Fibroblast of pulmonary artery (primary cell): ENCODE data around the gene CAMTA1.

Source experiments
- DNase-seq: peaks from one replicate; pipeline ENCODE4 v3.0.0-alpha.2; 2010; ENCODE audit warnings: low read depth
- H3K4me3 ChIP-seq: replicated peaks from 2 replicates; pipeline ENCODE4 v1.5.1; 2011; ENCODE audit warnings: low read depth, mild to moderate bottlenecking, control low read depth, low read length, moderate library complexity
- CTCF ChIP-seq: IDR thresholded peaks from 2 replicates; pipeline ENCODE4 v1.5.1; 2011; ENCODE audit warnings: mild to moderate bottlenecking, control low read depth, low read length, inconsistent platforms; ENCODE audit errors: missing control alignments

CAMTA1 gene

GRCh38 chr1:6890686-6891085 is 105.4 kb downstream of the CAMTA1 start:
- TF ChIP-seq CTCF = no peak
- no peak overlapping the region for H3K4me3 ChIP-seq
- no peak for DNase-seq

- TF ChIP-seq CTCF = no peak
- DNase-seq = no peak
- H3K4me3 ChIP-seq = no peak overlapping the region
Measured at GRCh38 chr1:6891781-6892579, 106.7 kb downstream of the CAMTA1 start.

- no peak for TF ChIP-seq CTCF
Measured at GRCh38 chr1:6893388-6893787, 108.1 kb downstream of the CAMTA1 start.

GRCh38 chr1:6897138-6897537 is 111.9 kb downstream of the CAMTA1 start:
- no peak for TF ChIP-seq CTCF
- DNase-seq = no peak
- no peak overlapping the region for H3K4me3 ChIP-seq

More at GRCh38 chr1:6893388-6893787, 108.1 kb downstream of the CAMTA1 start:
- DNase-seq = no peak
- H3K4me3 ChIP-seq = no peak overlapping the region

GRCh38 chr1:6898974-6899539 is 113.8 kb downstream of the CAMTA1 start:
- no peak overlapping the region for H3K4me3 ChIP-seq
- DNase-seq = peak; percentile 54
- no peak for TF ChIP-seq CTCF

DNA sequence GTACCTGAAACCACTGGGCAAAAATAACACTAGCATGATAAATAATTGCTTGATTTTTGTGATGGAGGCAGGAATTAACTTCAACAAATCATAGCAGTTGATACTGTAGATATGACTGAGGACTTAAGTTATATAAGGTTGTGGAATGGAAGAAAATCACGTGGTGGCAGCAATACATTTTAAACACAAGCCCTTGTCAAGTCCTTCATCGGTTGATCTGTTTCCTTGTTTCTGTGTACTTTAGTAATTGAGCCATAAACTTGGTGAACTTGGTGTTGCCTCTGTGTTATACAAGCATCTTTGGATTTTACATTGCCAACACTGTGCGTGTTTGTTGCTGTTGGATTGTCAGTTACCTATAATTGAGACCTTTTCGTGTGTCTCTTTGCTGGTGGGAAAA is 114.4 kb downstream of the CAMTA1 start:
- DNase-seq = no peak
- no peak overlapping the region for H3K4me3 ChIP-seq
- no peak for TF ChIP-seq CTCF

GRCh38 chr1:6902153-6902552 is 116.9 kb downstream of the CAMTA1 start:
- H3K4me3 ChIP-seq = no peak overlapping the region
- TF ChIP-seq CTCF = no peak
- DNase-seq = no peak
